H1 (cell line): ENCODE measurements around the gene SUPT20H. TPM values are rescaled to one million over a fixed set of nuclear protein-coding genes. Genes with fewer than 3 reads are reported as not detected.

Source experiments
- CTCF ChIA-PET: fragments of 300-600 bp; sonication (Branson Sonifier 250); formaldehyde crosslinking; loops from one replicate; lab custom pipeline; 2021; ENCODE audit not compliant: partially characterized antibody; lab: Charles Lee
- POLR2A ChIA-PET: fragments of 300-600 bp; sonication (Branson Sonifier 250); formaldehyde crosslinking; loops from one replicate; lab custom pipeline; 2021; ENCODE audit warnings: inconsistent platforms; ENCODE audit not compliant: partially characterized antibody; lab: Charles Lee
- DNase-seq, 2 experiments: peaks; one replicate each; pipeline versions ENCODE4 v3.0.0 to v3.0.0-alpha.2; 2010 to 2022; ENCODE audit warnings: low spot score in 2 of 2, low read depth in 1 of 2, mixed read lengths in 1 of 2
- FAIRE-seq: peaks from 2 replicates; lab custom pipeline; 2011; peaks lifted over from hg19 to GRCh38; lab: Jason Lieb, UNC
- H2AFZ ChIP-seq: 2 replicates; pipeline ENCODE4 v1.8.1; 2012; ENCODE audit warnings: low read length, inconsistent platforms
- H2AK5ac ChIP-seq: 2 replicates; pipeline ENCODE4 v1.6.1; 2013; ENCODE audit warnings: low read depth, low read length
- H2BK120ac ChIP-seq: replicated peaks from 2 replicates; pipeline ENCODE3; 2013; ENCODE audit warnings: low read depth, low read length, inconsistent platforms
- H2BK12ac ChIP-seq: 2 replicates; pipeline ENCODE4 v1.6.1; 2013; ENCODE audit warnings: low read depth, low read length
- H2BK15ac ChIP-seq: 2 replicates; pipeline ENCODE4 v1.6.1; 2013; ENCODE audit warnings: low read length
- H2BK20ac ChIP-seq: 2 replicates; pipeline ENCODE4 v1.6.1; 2013; ENCODE audit warnings: low read length
- H2BK5ac ChIP-seq: 2 replicates; pipeline ENCODE4 v1.6.1; 2013; ENCODE audit warnings: low read depth, low read length
- H3K14ac ChIP-seq: 2 replicates; pipeline ENCODE4 v1.6.1; 2013; ENCODE audit warnings: inconsistent platforms; ENCODE audit not compliant: insufficient read length
- H3K18ac ChIP-seq: 2 replicates; pipeline ENCODE4 v1.6.1; 2013; ENCODE audit warnings: low read length; ENCODE audit errors: extremely low read depth
- H3K23ac ChIP-seq: 2 replicates; pipeline ENCODE4 v1.6.1; 2013; ENCODE audit warnings: inconsistent platforms; ENCODE audit not compliant: insufficient read length
- H3K23me2 ChIP-seq: 2 replicates; pipeline ENCODE4 v1.6.1; 2013; ENCODE audit warnings: low read depth, low read length
- H3K27ac ChIP-seq: 2 replicates; pipeline ENCODE4 v1.6.1; 2011; ENCODE audit warnings: low read depth, low read length, inconsistent platforms
- H3K27me3 ChIP-seq, 4 experiments: replicated peaks in 1 of 4; 1 replicate in 1 of 4; 2 replicates in 3 of 4; pipeline versions ENCODE4 v1.6.1 to v1.8.1; 2011 to 2013; ENCODE audit warnings: low read length in 3 of 4, mild to moderate bottlenecking in 3 of 4, inconsistent platforms in 2 of 4, mixed read lengths in 2 of 4, moderate library complexity in 1 of 4; ENCODE audit not compliant: control insufficient read depth in 3 of 4, insufficient read depth in 3 of 4; ENCODE audit errors: extremely low read depth in 1 of 4
- H3K36me3 ChIP-seq, 4 experiments: 2 replicates each; pipeline versions ENCODE4 v1.6.1 to v1.8.1; 2011 to 2013; ENCODE audit warnings: mild to moderate bottlenecking in 4 of 4, low read length in 3 of 4, moderate library complexity in 2 of 4, control low read depth in 1 of 4, inconsistent platforms in 1 of 4; ENCODE audit not compliant: insufficient read depth in 4 of 4, control insufficient read depth in 2 of 4
- H3K4ac ChIP-seq: replicated peaks from 2 replicates; pipeline ENCODE3; 2013; ENCODE audit warnings: low read length, low read depth, mixed read lengths, inconsistent platforms; ENCODE audit not compliant: insufficient read length
- H3K4me1 ChIP-seq, 4 experiments: replicated peaks in 1 of 4; 1 replicate in 1 of 4; 2 replicates in 3 of 4; pipeline versions ENCODE4 v1.6.1 to v1.8.1; 2011 to 2013; ENCODE audit warnings: low read length in 3 of 4, inconsistent platforms in 2 of 4, mixed read lengths in 1 of 4; ENCODE audit not compliant: insufficient read depth in 4 of 4, control insufficient read depth in 3 of 4
- H3K4me2 ChIP-seq, 2 experiments: 2 replicates each; pipeline versions ENCODE4 v1.6.1 to v1.8.1; 2011 to 2013; ENCODE audit warnings: low read depth in 2 of 2, low read length in 2 of 2, control low read depth in 1 of 2, inconsistent platforms in 1 of 2, mild to moderate bottlenecking in 1 of 2; ENCODE audit not compliant: insufficient read depth in 1 of 2
- H3K4me3 ChIP-seq, 4 experiments: fragments of 200-600, 300-600 bp in 1 of 4; sonication (generic), shearing (Covaris generic), sonication (Bioruptor Twin) in 1 of 4; 2 replicates each; pipeline versions ENCODE4 v1.5.1 to v1.8.1; 2011 to 2016; ENCODE audit warnings: low read length in 4 of 4, low read depth in 3 of 4, control low read depth in 2 of 4, inconsistent platforms in 2 of 4, mild to moderate bottlenecking in 2 of 4, mixed read lengths in 1 of 4, moderate library complexity in 1 of 4; ENCODE audit not compliant: insufficient read depth in 2 of 4; ENCODE audit errors: extremely low read depth in 1 of 4
- H3K56ac ChIP-seq: replicated peaks from 2 replicates; pipeline ENCODE3; 2013; ENCODE audit warnings: low read depth, mild to moderate bottlenecking, mixed read lengths, low read length, inconsistent platforms; ENCODE audit not compliant: insufficient read length
- H3K79me1 ChIP-seq: 2 replicates; pipeline ENCODE4 v1.6.1; 2013; ENCODE audit warnings: low read depth, low read length, control low read depth
- H3K79me2 ChIP-seq, 2 experiments: 2 replicates each; pipeline versions ENCODE4 v1.6.1 to v1.8.1; 2012 to 2013; ENCODE audit warnings: low read length in 2 of 2, mild to moderate bottlenecking in 2 of 2, inconsistent platforms in 1 of 2; ENCODE audit not compliant: insufficient read depth in 2 of 2, control insufficient read depth in 1 of 2
- H3K9ac ChIP-seq, 4 experiments: replicated peaks in 1 of 4; 1 replicate in 1 of 4; 2 replicates in 3 of 4; pipeline versions ENCODE4 v1.6.1 to v1.8.1; 2011 to 2013; ENCODE audit warnings: low read depth in 3 of 4, low read length in 3 of 4, control low read depth in 2 of 4, mild to moderate bottlenecking in 2 of 4, moderate library complexity in 2 of 4, inconsistent platforms in 1 of 4; ENCODE audit errors: extremely low read depth in 1 of 4
- H3K9me3 ChIP-seq, 2 experiments: 2 replicates each; pipeline versions ENCODE4 v1.6.1 to v1.8.1; 2012 to 2013; ENCODE audit warnings: mild to moderate bottlenecking in 2 of 2, moderate library complexity in 2 of 2, control low read depth in 1 of 2, inconsistent platforms in 1 of 2, low read depth in 1 of 2, low read length in 1 of 2, mixed read lengths in 1 of 2; ENCODE audit not compliant: insufficient read depth in 2 of 2
- H4K20me1 ChIP-seq, 2 experiments: replicated peaks in 1 of 2; 2 replicates each; pipeline versions ENCODE3 to v1.8.1; 2011 to 2013; ENCODE audit warnings: inconsistent platforms in 2 of 2, low read length in 2 of 2, mild to moderate bottlenecking in 1 of 2; ENCODE audit not compliant: insufficient read depth in 2 of 2, control insufficient read depth in 1 of 2
- H4K5ac ChIP-seq: 2 replicates; pipeline ENCODE4 v1.6.1; 2013; ENCODE audit warnings: low read length, low read depth, mixed read lengths, inconsistent platforms; ENCODE audit not compliant: insufficient read length
- H4K8ac ChIP-seq: 2 replicates; pipeline ENCODE4 v1.8.0; 2013; ENCODE audit warnings: mild to moderate bottlenecking, moderate library complexity, low read length, inconsistent platforms; ENCODE audit not compliant: insufficient read depth; ENCODE audit errors: extremely low read depth
- H4K91ac ChIP-seq: replicated peaks from 2 replicates; pipeline ENCODE3; 2013; ENCODE audit warnings: low read length, mixed read lengths, inconsistent platforms; ENCODE audit not compliant: insufficient read length
- CEBPB ChIP-seq: IDR thresholded peaks from 2 replicates; pipeline ENCODE4 v1.6.1; 2012; ENCODE audit warnings: low read depth, low read length
- POLR2AphosphoS5 ChIP-seq: IDR thresholded peaks from 2 replicates; pipeline ENCODE4 v1.6.1; 2011; ENCODE audit warnings: low read depth, low read length
- SP1 ChIP-seq: IDR thresholded peaks from 2 replicates; pipeline ENCODE4 v1.6.1; 2011; ENCODE audit warnings: low read depth, low read length
- TAF1 ChIP-seq: IDR thresholded peaks from 2 replicates; pipeline ENCODE4 v1.6.1; 2011; ENCODE audit warnings: mild to moderate bottlenecking, low read depth, low read length
- TCF12 ChIP-seq: IDR thresholded peaks from 2 replicates; pipeline ENCODE4 v1.6.1; 2011; ENCODE audit warnings: low read depth, mild to moderate bottlenecking, low read length
- polyA plus RNA-seq, 7 experiments: library from polyadenylated mRNA; depleted of rRNA in 3 of 7; stranded (reverse) in 5 of 7; unstranded in 2 of 7; fragments of >200 nt in 5 of 7; fragments of 200-250 nt in 2 of 7; gene quantifications; 1 replicate in 5 of 7; 2 replicates in 1 of 7; 4 replicates in 1 of 7; pipeline versions ENCODE4 v1.2.1 to v1.2.3, GENCODE V29; 2011 to 2013; ENCODE audit warnings: missing spikeins in 2 of 7, mixed read lengths in 2 of 7
- total RNA-seq: library from RNA; stranded (reverse); fragmentation: NEBNext Ultra II Directional; extraction: Animal tissue kit (Norgen Biotek cat#: 25700); gene quantifications from 2 replicates; pipeline ENCODE4 v1.2.1, GENCODE V29; 2021

The SUPT20H gene
- total and polyA plus RNA-seq, 2 of the 8 experiments (the other 6 are each of a cell fraction or from before 2014, with no cell fraction given): 69.2 to 75.1 TPM

GRCh38 chr13:37040789-37041188 lies 18.7 kb downstream of the SUPT20H start:
- FAIRE-seq: no peak
- TF ChIP-seq TAF1 (no peak), TCF12 (no peak), CEBPB (no peak), POLR2AphosphoS5 (no peak), SP1 (no peak)

More at GRCh38 chr13:37040789-37041188, 18.7 kb downstream of the SUPT20H start:
- Histone ChIP-seq H2AFZ (no peak overlapping the region), H2BK120ac (no peak overlapping the region), H3K27ac (no peak overlapping the region), H3K4me2 (no peak overlapping the region), H4K5ac (no peak overlapping the region), H4K8ac (no peak overlapping the region), H4K20me1 (peaks cover 0 to 3% of the 10 kb centered on the region in 2 experiments), H2BK5ac (no peak overlapping the region), H2BK12ac (no peak overlapping the region), H3K56ac (no peak overlapping the region), H3K4me3 (no peak overlapping the region), H3K23me2 (no peaks in the 10 kb centered on the region), H3K14ac (no peak overlapping the region), H2AK5ac (no peak overlapping the region), H2BK20ac (no peak overlapping the region), H3K27me3 (no peaks in the 10 kb centered on the region), H3K9me3 (no peaks in the 10 kb centered on the region), H3K79me2 (no peaks in the 10 kb centered on the region), H3K18ac (no peak overlapping the region), H4K91ac (no peak overlapping the region), H3K4ac (no peak overlapping the region), H3K4me1 (no peaks in the 10 kb centered on the region), H3K23ac (no peak overlapping the region), H3K36me3 (peaks cover 2 to 82% (median 47%) of the 10 kb centered on the region in 4 experiments; a peak in 7 of 8 replicates), H2BK15ac (no peak overlapping the region), H3K9ac (no peak overlapping the region), H3K79me1 (no peaks in the 10 kb centered on the region)
- no peak for DNase-seq
- ChIA-PET POLR2A (no interaction called here), CTCF (interaction anchor here (0.6 kb wide), 1 partner anchor 117 kb away, joined by 3 read pairs; no protein-coding TSS in a partner anchor)
